Measurements from ENCODE around the gene GPATCH1.

GPATCH1 gene

GRCh38 chr19:33114312-33114711, 33.3 kb downstream of the GPATCH1 start:
- H3K4me1 ChIP-seq (ENCODE audit: insufficient read depth, low read length) = no peaks in the 10 kb centered on the region
- no peak overlapping the region for H3K4me2 ChIP-seq (ENCODE audit: insufficient read depth, low read length)
- H3K27ac ChIP-seq (ENCODE audit: low read length) = no peak overlapping the region
- no peak for TF ChIP-seq CTCF (IDR thresholded peaks at IDR 0.05; ENCODE audit: borderline replicate concordance, extremely low read depth, low read length, poor library complexity, severe bottlenecking)
- no peak for TF ChIP-seq EZH2 (IDR thresholded peaks at IDR 0.05; ENCODE audit: borderline replicate concordance, low read depth, low read length, severe bottlenecking)
- ATAC-seq (ENCODE audit: insufficient read depth, low read depth) (no peak), DNase-seq (no peak)
- no peaks in the 10 kb centered on the region for H4K20me1 ChIP-seq (ENCODE audit: insufficient read depth, low read length)
- H3K9ac ChIP-seq (ENCODE audit: low read depth, low read length) = no peak overlapping the region
- no peaks in the 10 kb centered on the region for H3K79me2 ChIP-seq (ENCODE audit: insufficient read depth, low read length)
- H3K4me3 ChIP-seq (ENCODE audit: low read depth in 1 of 2, low read length in 2 of 2) = no peak overlapping the region
- no peak overlapping the region for H2AFZ ChIP-seq (ENCODE audit: low read depth, low read length)
- no peaks in the 10 kb centered on the region for H3K27me3 ChIP-seq (ENCODE audit: insufficient read depth, low read length, poor library complexity)
- peaks cover 60% of the 10 kb centered on the region for H3K36me3 ChIP-seq (ENCODE audit: insufficient read depth, low read length)
- H3K9me3 ChIP-seq (ENCODE audit: insufficient read depth, low read length, severe bottlenecking) = no peaks in the 10 kb centered on the region

DNA sequence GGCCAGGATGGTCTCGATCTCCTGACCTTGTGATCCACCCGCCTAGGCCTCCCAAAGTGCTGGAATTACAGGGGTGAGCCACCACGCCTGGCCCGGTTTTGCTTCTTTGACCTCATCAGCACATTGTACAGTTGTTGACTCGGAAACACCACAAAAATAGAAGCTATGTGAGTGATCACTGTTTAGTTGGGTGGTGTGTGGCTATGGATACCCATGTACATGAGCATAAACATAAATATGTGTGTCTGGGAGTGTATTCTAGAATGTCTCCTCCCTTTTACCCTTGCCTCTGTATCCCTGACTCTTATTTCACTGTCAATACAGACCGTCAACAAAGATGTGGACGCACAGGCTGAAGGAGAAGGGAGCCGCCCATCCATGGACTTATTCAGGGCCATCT, 36.5 kb downstream of the GPATCH1 start:
- H3K36me3 ChIP-seq (ENCODE audit: insufficient read depth, low read length) = peaks cover 37% of the 10 kb centered on the region
- DNase-seq = no peak

GRCh38 chr19:33118643-33119042, 37.7 kb downstream of the GPATCH1 start:
- H3K4me2 ChIP-seq (ENCODE audit: insufficient read depth, low read length) = no peak overlapping the region
- H3K4me1 ChIP-seq (ENCODE audit: insufficient read depth, low read length) = no peaks in the 10 kb centered on the region
- no peak overlapping the region for H3K4me3 ChIP-seq (ENCODE audit: low read depth in 1 of 2, low read length in 2 of 2)
- no peak overlapping the region for H3K9ac ChIP-seq (ENCODE audit: low read depth, low read length)
- H3K27me3 ChIP-seq (ENCODE audit: insufficient read depth, low read length, poor library complexity) = no peaks in the 10 kb centered on the region
- ATAC-seq (ENCODE audit: insufficient read depth, low read depth) (no peak), DNase-seq (no peak)
- TF ChIP-seq CTCF (IDR thresholded peaks at IDR 0.05; ENCODE audit: borderline replicate concordance, extremely low read depth, low read length, poor library complexity, severe bottlenecking) (no peak), EZH2 (IDR thresholded peaks at IDR 0.05; ENCODE audit: borderline replicate concordance, low read depth, low read length, severe bottlenecking) (no peak)
- no peaks in the 10 kb centered on the region for H3K79me2 ChIP-seq (ENCODE audit: insufficient read depth, low read length)
- no peak overlapping the region for H2AFZ ChIP-seq (ENCODE audit: low read depth, low read length)
- H3K9me3 ChIP-seq (ENCODE audit: insufficient read depth, low read length, severe bottlenecking) = no peaks in the 10 kb centered on the region
- H3K27ac ChIP-seq (ENCODE audit: low read length) = no peak overlapping the region
- H4K20me1 ChIP-seq (ENCODE audit: insufficient read depth, low read length) = no peaks in the 10 kb centered on the region
- peaks cover 31% of the 10 kb centered on the region for H3K36me3 ChIP-seq (ENCODE audit: insufficient read depth, low read length)

More for the DNA sequence above, 36.5 kb downstream of the GPATCH1 start:
- Histone ChIP-seq H3K27ac (ENCODE audit: low read length) (no peak overlapping the region), H3K4me2 (ENCODE audit: insufficient read depth, low read length) (no peak overlapping the region), H4K20me1 (ENCODE audit: insufficient read depth, low read length) (no peaks in the 10 kb centered on the region), H3K27me3 (ENCODE audit: insufficient read depth, low read length, poor library complexity) (no peaks in the 10 kb centered on the region), H3K9ac (ENCODE audit: low read depth, low read length) (no peak overlapping the region), H3K9me3 (ENCODE audit: insufficient read depth, low read length, severe bottlenecking) (no peaks in the 10 kb centered on the region), H3K79me2 (ENCODE audit: insufficient read depth, low read length) (no peaks in the 10 kb centered on the region), H2AFZ (ENCODE audit: low read depth, low read length) (no peak overlapping the region), H3K4me1 (ENCODE audit: insufficient read depth, low read length) (no peaks in the 10 kb centered on the region), H3K4me3 (ENCODE audit: low read depth in 1 of 2, low read length in 2 of 2) (no peak overlapping the region)
- TF ChIP-seq EZH2 (IDR thresholded peaks at IDR 0.05; ENCODE audit: borderline replicate concordance, low read depth, low read length, severe bottlenecking) = no peak
- TF ChIP-seq CTCF (IDR thresholded peaks at IDR 0.05; ENCODE audit: borderline replicate concordance, extremely low read depth, low read length, poor library complexity, severe bottlenecking) = no peak
- no peak for ATAC-seq (ENCODE audit: insufficient read depth, low read depth)
